Thyroid gland (tissue), 4 donors: ENCODE data around the gene TWSG1. TPM values are rescaled to one million over a fixed set of nuclear protein-coding genes. Genes with fewer than 3 reads are reported as not detected.

Experiments
- DNase-seq, 2 donors: peaks; one replicate each; pipeline ENCODE4 v3.0.0-alpha.2; 2019
- H3K27ac ChIP-seq, 3 donors: fragments of 200-600 bp; sonication (generic); 1 replicate in 2 of 3; 2 replicates in 1 of 3; pipeline ENCODE4 v1.5.1; 2016 to 2019; ENCODE audit warnings: mild to moderate bottlenecking in 1 of 3, moderate library complexity in 1 of 3
- H3K27me3 ChIP-seq: fragments of 200-600 bp; sonication (generic); one replicate; pipeline ENCODE4 v1.5.1; 2019
- H3K36me3 ChIP-seq, 2 donors: fragments of 200-600 bp; sonication (generic); one replicate each; pipeline ENCODE4 v1.5.1; 2016 to 2019
- H3K4me1 ChIP-seq, 2 donors: fragments of 200-600 bp; sonication (generic); one replicate each; pipeline ENCODE4 v1.5.1; 2017 to 2019
- H3K4me3 ChIP-seq, 3 donors: fragments of 200-600 bp; sonication (generic); replicated peaks in 1 of 3; 1 replicate in 2 of 3; 2 replicates in 1 of 3; pipeline ENCODE4 v1.5.1; 2016; ENCODE audit warnings: mild to moderate bottlenecking in 1 of 3
- H3K9me3 ChIP-seq: fragments of 200-600 bp; sonication (generic); one replicate; pipeline ENCODE4 v1.5.1; 2017
- POLR2A ChIP-seq, 2 donors: fragments of 450-650 bp; IDR thresholded peaks; one replicate each; pipeline ENCODE4 v1.6.1; 2017; ENCODE audit warnings: antibody characterized with exemption in 2 of 2, mild to moderate bottlenecking in 2 of 2, moderate library complexity in 1 of 2
- WGBS, 2 donors: methylation state at CpG; one replicate each; pipeline ENCODE4 v1.1.5; 2017; 5-methylcytosine and 5-hydroxymethylcytosine counted together
- intact Hi-C: fragments of 100-400 bp; cut with DNase I; formaldehyde crosslinking; loops from one replicate; pipeline ENCODE4 v1.15.1; 2023
- total RNA-seq, 4 donors: library from RNA; depleted of rRNA; stranded (reverse); fragments of >200 nt; gene quantifications; one replicate each; pipeline ENCODE4 v1.2.3, GENCODE V29; 2016
- TF ChIP-seq, protein P1 (sequence below), 6 experiments: fragments of 200-600 bp in 3 of 6; fragments of 450-650 bp in 3 of 6; sonication (generic) in 3 of 6; IDR thresholded peaks; one replicate each; pipeline ENCODE4 v1.5.1; 2016 to 2019; ENCODE audit warnings: antibody characterized with exemption in 6 of 6, mild to moderate bottlenecking in 2 of 6, inconsistent platforms in 1 of 6, moderate library complexity in 1 of 6

TWSG1 gene
- total RNA-seq, 4 donors from 2014 or later: 53.0 to 62.9 (median 59.7) TPM

DNA sequence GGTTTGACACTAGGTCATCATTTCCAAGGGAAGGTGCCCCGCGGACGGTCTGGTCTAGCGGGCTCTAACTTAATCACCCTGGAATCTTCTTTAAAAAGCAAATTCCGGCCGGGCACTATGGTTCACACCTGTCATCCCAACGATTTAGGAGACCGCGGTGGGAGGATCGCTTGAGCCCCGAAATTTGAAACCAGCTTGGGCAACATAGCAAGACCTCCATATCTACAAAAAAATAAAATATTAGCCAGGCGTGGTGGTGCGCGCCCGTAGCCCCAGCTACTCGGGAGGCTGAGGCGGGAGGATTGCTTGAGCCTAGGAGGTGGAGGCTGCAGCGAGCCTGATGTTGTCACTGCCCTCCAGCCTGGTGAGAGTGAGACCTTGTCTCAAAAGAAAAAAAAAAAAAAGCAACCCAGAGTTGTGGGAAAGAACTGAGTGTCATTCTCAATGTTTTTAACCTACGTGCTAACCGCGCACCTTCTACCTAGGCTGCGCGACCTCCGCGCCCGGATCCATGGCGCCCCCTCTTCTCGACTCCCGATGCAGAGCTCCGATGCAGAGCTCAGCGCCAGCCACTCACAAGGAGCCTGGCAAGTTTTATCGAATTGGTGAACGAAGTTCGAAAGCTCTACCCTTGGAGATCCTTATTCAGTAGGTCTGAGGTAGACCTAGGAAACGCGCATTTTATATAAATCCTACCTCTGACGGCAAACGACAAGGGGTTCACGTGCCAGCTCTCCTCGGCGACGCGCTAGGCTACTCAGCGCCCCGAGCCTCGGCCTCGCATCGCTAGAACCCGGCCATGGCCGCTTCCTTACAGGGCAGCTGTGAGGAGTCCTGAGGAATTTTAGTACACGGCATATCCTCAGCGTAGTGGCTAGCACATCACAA is 888 bp upstream of the TWSG1 start:
- peak in 1 of 2 donors; percentile 1 for DNase-seq
- 38 to 44% methylated on average over 42 to 47 of the region's 52 CpGs for WGBS, 2 donors

DNA sequence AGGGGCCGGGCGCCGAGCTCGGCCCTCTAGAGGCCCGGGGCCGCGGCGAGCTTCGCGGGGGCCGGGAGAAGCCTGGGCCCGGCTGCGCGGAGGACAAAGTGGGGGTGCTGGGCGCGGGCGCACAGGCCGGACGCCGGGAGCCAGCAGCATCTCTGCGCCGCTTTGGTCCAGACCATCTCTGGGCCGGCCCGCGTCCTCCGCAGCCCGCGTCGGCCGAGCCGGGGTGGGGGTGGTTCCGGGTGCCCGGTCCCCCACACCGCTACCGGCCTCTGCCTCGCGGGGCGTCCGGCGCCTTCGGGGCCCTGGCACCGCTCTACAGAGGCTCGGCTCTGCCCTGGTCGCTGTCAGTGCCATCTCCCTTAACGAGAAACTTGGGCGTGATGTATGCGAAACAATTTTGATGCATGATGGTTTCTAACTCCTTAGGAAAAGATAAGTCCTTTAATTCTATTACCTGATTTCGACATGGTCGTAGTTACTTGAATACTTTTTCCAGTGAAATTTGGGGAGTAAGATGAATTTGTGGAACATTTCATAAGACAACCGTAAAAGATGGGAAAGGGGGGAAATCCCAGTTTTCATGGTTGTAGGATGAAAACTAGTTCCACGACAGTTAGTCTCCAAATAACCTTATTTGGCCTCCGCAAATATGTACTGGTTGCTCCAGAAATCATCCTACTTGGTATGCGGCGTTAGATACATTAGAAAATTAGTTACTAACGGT is 562 bp downstream of the TWSG1 start:
- 12 to 18% methylated on average over 13 to 20 of the region's 55 CpGs for WGBS, 2 donors

More for the DNA sequence above, 888 bp upstream of the TWSG1 start:
- TF ChIP-seq POLR2A (IDR thresholded peaks at IDR 0.05): no peak
- TF ChIP-seq, protein P1, sequence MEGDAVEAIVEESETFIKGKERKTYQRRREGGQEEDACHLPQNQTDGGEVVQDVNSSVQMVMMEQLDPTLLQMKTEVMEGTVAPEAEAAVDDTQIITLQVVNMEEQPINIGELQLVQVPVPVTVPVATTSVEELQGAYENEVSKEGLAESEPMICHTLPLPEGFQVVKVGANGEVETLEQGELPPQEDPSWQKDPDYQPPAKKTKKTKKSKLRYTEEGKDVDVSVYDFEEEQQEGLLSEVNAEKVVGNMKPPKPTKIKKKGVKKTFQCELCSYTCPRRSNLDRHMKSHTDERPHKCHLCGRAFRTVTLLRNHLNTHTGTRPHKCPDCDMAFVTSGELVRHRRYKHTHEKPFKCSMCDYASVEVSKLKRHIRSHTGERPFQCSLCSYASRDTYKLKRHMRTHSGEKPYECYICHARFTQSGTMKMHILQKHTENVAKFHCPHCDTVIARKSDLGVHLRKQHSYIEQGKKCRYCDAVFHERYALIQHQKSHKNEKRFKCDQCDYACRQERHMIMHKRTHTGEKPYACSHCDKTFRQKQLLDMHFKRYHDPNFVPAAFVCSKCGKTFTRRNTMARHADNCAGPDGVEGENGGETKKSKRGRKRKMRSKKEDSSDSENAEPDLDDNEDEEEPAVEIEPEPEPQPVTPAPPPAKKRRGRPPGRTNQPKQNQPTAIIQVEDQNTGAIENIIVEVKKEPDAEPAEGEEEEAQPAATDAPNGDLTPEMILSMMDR (IDR thresholded peaks at IDR 0.05): no peak
- Histone ChIP-seq H3K27me3 (no peaks in the 10 kb centered on the region), H3K4me3 (peak overlapping the region; percentile 20 to 80 (median 41)), H3K36me3 (no peaks in the 10 kb centered on the region), H3K9me3 (no peaks in the 10 kb centered on the region), H3K27ac (peak overlapping the region in 2 of 3 donors; percentile 68 to 82), H3K4me1 (peaks cover 7 to 15% of the 10 kb centered on the region in 2 donors)
- intact Hi-C loops: loop anchor here (10.0 kb wide), 2 partner anchors 199 to 259 kb away; partner anchors contain the start of gene ANKRD12

DNA sequence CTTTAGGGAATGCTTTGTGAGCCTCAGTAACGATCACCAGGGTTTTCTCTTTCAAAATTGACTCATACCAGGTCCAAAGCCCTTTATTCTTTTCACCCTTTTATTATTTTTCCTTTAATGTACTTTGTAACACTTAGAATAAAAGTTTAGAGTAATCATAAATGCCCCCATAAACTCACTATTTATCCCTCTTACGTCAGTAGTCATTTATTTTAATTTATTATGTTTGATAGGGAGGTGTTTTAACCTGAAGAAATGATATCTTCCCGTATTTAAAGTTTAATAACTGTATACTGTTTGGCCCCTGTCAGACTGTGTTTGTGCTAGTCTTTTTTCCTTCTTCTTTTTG is 1.1 kb downstream of the TWSG1 start:
- TF ChIP-seq, protein P1 (IDR thresholded peaks at IDR 0.05): no peak
- TF ChIP-seq POLR2A (IDR thresholded peaks at IDR 0.05): no peak
- Histone ChIP-seq H3K4me1 (peaks cover 7 to 15% of the 10 kb centered on the region in 2 donors), H3K9me3 (no peaks in the 10 kb centered on the region), H3K27ac (no peak overlapping the region), H3K36me3 (no peaks in the 10 kb centered on the region), H3K4me3 (peak overlapping the region in 1 of 3 donors; percentile 80), H3K27me3 (no peaks in the 10 kb centered on the region)
- intact Hi-C loops: loop anchor here (10.0 kb wide), 2 partner anchors 201 to 261 kb away; partner anchors contain the start of gene ANKRD12
- no peak for DNase-seq
- WGBS, 2 donors: 55 to 57% methylated on average over 3 of the region's 3 CpGs

More for the DNA sequence above, 562 bp downstream of the TWSG1 start:
- Histone ChIP-seq H3K27me3 (no peaks in the 10 kb centered on the region), H3K27ac (peak overlapping the region; percentile 70 to 82 (median 80)), H3K9me3 (no peaks in the 10 kb centered on the region), H3K4me3 (peak overlapping the region; percentile 59 to 80 (median 66)), H3K4me1 (peaks cover 7 to 15% of the 10 kb centered on the region in 2 donors), H3K36me3 (no peaks in the 10 kb centered on the region)
- intact Hi-C loops: loop anchor here (10.0 kb wide), 2 partner anchors 200 to 260 kb away; partner anchors contain the start of gene ANKRD12
- TF ChIP-seq, protein P1 (IDR thresholded peaks at IDR 0.05): peak in 1 of 6 experiments; percentile 2
- no peak for TF ChIP-seq POLR2A (IDR thresholded peaks at IDR 0.05)
- peak in 1 of 2 donors; percentile 49 for DNase-seq

DNA sequence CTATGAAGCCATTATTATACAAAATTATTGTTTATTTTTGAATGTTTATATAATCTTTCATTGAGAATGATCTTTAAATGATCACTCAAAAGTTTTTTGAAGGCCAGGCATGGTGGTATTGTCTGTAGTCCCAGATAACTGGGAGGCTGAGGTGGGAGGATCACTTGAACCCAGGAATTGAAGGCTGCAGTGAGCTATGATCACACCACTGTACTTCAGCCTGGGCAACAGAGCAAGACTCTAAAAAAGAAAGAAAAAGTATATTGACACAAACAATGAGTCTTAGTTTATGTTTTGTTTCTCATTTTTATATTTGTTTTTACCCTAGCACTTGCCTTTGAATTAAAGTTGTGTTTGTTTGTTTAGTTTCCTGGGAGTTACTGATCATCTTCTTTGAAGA is 2.3 kb downstream of the TWSG1 start:
- TF ChIP-seq, protein P1 (IDR thresholded peaks at IDR 0.05): no peak
- no peak for TF ChIP-seq POLR2A (IDR thresholded peaks at IDR 0.05)
- no peak overlapping the region for H3K4me3 ChIP-seq
- DNase-seq: no peak
- no peaks in the 10 kb centered on the region for H3K36me3 ChIP-seq
- no peaks in the 10 kb centered on the region for H3K9me3 ChIP-seq
- no peaks in the 10 kb centered on the region for H3K27me3 ChIP-seq
- H3K4me1 ChIP-seq: peaks cover 7 to 15% of the 10 kb centered on the region in 2 donors
- intact Hi-C loops: loop anchor here (10.0 kb wide), 2 partner anchors 202 to 262 kb away; partner anchors contain the start of gene ANKRD12
- no peak overlapping the region for H3K27ac ChIP-seq
